HEK293 (cell line): Measurements from ENCODE around the gene SLMAP.

Experiments
- CTCF ChIP-seq: fragments of 450-650 bp; formaldehyde crosslinking; IDR thresholded peaks from 2 replicates; pipeline ENCODE4 v1.5.1; 2016; ENCODE audit warnings: missing biosample characterization, missing genetic modification characterization
- IKZF3 ChIP-seq: fragments of 450-650 bp; IDR thresholded peaks from 2 replicates; pipeline ENCODE4 v1.5.0; 2018; ENCODE audit warnings: missing biosample characterization, mild to moderate bottlenecking, missing genetic modification characterization, moderate library complexity
- ZFP69B ChIP-seq: fragments of 450-650 bp; formaldehyde crosslinking; IDR thresholded peaks from 2 replicates; pipeline ENCODE4 v1.5.1; 2016; ENCODE audit warnings: missing biosample characterization, missing genetic modification characterization
- ZNF335 ChIP-seq: fragments of 450-650 bp; formaldehyde crosslinking; conservative IDR thresholded peaks from 2 replicates; pipeline ENCODE4 v1.5.1; 2016; ENCODE audit warnings: missing biosample characterization, missing genetic modification characterization
- ZNF416 ChIP-seq: fragments of 450-650 bp; formaldehyde crosslinking; IDR thresholded peaks from 2 replicates; pipeline ENCODE4 v1.5.1; 2016; ENCODE audit warnings: missing biosample characterization, missing genetic modification characterization
- ZNF48 ChIP-seq: fragments of 450-650 bp; formaldehyde crosslinking; IDR thresholded peaks from 2 replicates; pipeline ENCODE4 v1.5.1; 2016; ENCODE audit warnings: missing biosample characterization, missing genetic modification characterization
- ZNF555 ChIP-seq: fragments of 450-650 bp; formaldehyde crosslinking; conservative IDR thresholded peaks from 2 replicates; pipeline ENCODE4 v1.5.1; 2017; ENCODE audit warnings: missing biosample characterization, mild to moderate bottlenecking, missing genetic modification characterization, inconsistent platforms
- ZNF747 ChIP-seq: fragments of 450-650 bp; formaldehyde crosslinking; IDR thresholded peaks from 2 replicates; pipeline ENCODE4 v1.5.1; 2016; ENCODE audit warnings: missing biosample characterization, missing genetic modification characterization

GRCh38 chr3:57855281-57855680 is 99.2 kb downstream of the SLMAP start:
- no peak for TF ChIP-seq IKZF3 (tag by site-specific recombination)
- TF ChIP-seq ZNF555 (tag by site-specific recombination): no peak
- no peak for TF ChIP-seq ZFP69B (tag by site-specific recombination)
- no peak for TF ChIP-seq ZNF416 (tag by site-specific recombination)
- TF ChIP-seq CTCF (tag by site-specific recombination): no peak
- no peak for TF ChIP-seq ZNF335 (tag by site-specific recombination)
- TF ChIP-seq ZNF48 (tag by site-specific recombination): no peak
- no peak for TF ChIP-seq ZNF747 (tag by site-specific recombination)
